DOHH2 (cell line): ENCODE data around the gene RBFOX2.

Source experiments
- H3F3A ChIP-seq: fragments of 200-600 bp; sonication (generic), shearing (Covaris generic); 2 replicates; pipeline ENCODE4 v1.6.0; 2016; ENCODE audit warnings: antibody characterized with exemption, mild to moderate bottlenecking; ENCODE audit not compliant: control insufficient read depth, insufficient read depth
- H3K27ac ChIP-seq: fragments of 200-600 bp; sonication (generic); 2 replicates; pipeline ENCODE4 v1.5.1; 2014; ENCODE audit warnings: low read depth, mild to moderate bottlenecking, low read length, moderate library complexity
- H3K27me3 ChIP-seq: fragments of 200-600 bp; sonication (generic); 2 replicates; pipeline ENCODE4 v1.6.1; 2014; ENCODE audit warnings: mild to moderate bottlenecking, low read length, mixed read lengths; ENCODE audit not compliant: control insufficient read depth
- H3K36me3 ChIP-seq: fragments of 200-600 bp; sonication (generic); 2 replicates; pipeline ENCODE4 v1.6.1; 2014; ENCODE audit warnings: mild to moderate bottlenecking, low read length, moderate library complexity, mixed read lengths; ENCODE audit not compliant: control insufficient read depth
- H3K4me1 ChIP-seq: fragments of 200-600 bp; sonication (generic); 2 replicates; pipeline ENCODE4 v1.6.1; 2014; ENCODE audit warnings: mild to moderate bottlenecking, low read length, mixed read lengths; ENCODE audit not compliant: control insufficient read depth
- H3K4me2 ChIP-seq: fragments of 200-600 bp; sonication (generic); 2 replicates; pipeline ENCODE4 v1.6.0; 2014; ENCODE audit warnings: mild to moderate bottlenecking, low read length, moderate library complexity
- H3K4me3 ChIP-seq: fragments of 200-600 bp; sonication (generic); 2 replicates; pipeline ENCODE4 v1.5.1; 2014; ENCODE audit warnings: mild to moderate bottlenecking, low read length, mixed read lengths
- H3K79me2 ChIP-seq: fragments of 200-600 bp; sonication (generic); 2 replicates; pipeline ENCODE4 v1.6.1; 2014; ENCODE audit warnings: mild to moderate bottlenecking, low read length, mixed read lengths; ENCODE audit not compliant: control insufficient read depth
- H3K9me2 ChIP-seq: fragments of 200-600 bp; sonication (generic); replicated peaks from 2 replicates; pipeline ENCODE4 v1.6.1; 2014; ENCODE audit warnings: mild to moderate bottlenecking, low read length, mixed read lengths; ENCODE audit not compliant: control insufficient read depth
- H3K9me3 ChIP-seq: fragments of 200-600 bp; sonication (generic); 2 replicates; pipeline ENCODE4 v1.6.1; 2014; ENCODE audit warnings: antibody characterized with exemption, low read length, mixed read lengths; ENCODE audit not compliant: control insufficient read depth, insufficient read depth
- H4K20me1 ChIP-seq: fragments of 200-600 bp; sonication (generic); 2 replicates; pipeline ENCODE4 v1.6.0; 2014; ENCODE audit warnings: low read depth, mild to moderate bottlenecking, antibody characterized with exemption, low read length, moderate library complexity; ENCODE audit not compliant: control insufficient read depth, insufficient read depth
- EZH2phosphoT487 ChIP-seq: fragments of 200-600 bp; sonication (generic); IDR thresholded peaks from 2 replicates; pipeline ENCODE4 v1.6.1; 2017; ENCODE audit warnings: borderline replicate concordance, mild to moderate bottlenecking, antibody characterized with exemption, low read length, moderate library complexity, mixed read lengths
- TF ChIP-seq, protein P1 (sequence below): fragments of 200-600 bp; sonication (generic); IDR thresholded peaks from one replicate; pipeline ENCODE4 v1.5.1; 2014; ENCODE audit warnings: antibody characterized with exemption, mild to moderate bottlenecking, low read depth, low read length; ENCODE audit not compliant: poor library complexity, severe bottlenecking

The RBFOX2 gene

GRCh38 chr22:35961480-35962295, 66.9 kb downstream of the RBFOX2 start:
- TF ChIP-seq EZH2phosphoT487 = no peak
- TF ChIP-seq, protein P1, sequence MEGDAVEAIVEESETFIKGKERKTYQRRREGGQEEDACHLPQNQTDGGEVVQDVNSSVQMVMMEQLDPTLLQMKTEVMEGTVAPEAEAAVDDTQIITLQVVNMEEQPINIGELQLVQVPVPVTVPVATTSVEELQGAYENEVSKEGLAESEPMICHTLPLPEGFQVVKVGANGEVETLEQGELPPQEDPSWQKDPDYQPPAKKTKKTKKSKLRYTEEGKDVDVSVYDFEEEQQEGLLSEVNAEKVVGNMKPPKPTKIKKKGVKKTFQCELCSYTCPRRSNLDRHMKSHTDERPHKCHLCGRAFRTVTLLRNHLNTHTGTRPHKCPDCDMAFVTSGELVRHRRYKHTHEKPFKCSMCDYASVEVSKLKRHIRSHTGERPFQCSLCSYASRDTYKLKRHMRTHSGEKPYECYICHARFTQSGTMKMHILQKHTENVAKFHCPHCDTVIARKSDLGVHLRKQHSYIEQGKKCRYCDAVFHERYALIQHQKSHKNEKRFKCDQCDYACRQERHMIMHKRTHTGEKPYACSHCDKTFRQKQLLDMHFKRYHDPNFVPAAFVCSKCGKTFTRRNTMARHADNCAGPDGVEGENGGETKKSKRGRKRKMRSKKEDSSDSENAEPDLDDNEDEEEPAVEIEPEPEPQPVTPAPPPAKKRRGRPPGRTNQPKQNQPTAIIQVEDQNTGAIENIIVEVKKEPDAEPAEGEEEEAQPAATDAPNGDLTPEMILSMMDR = no peak
- H3K4me2 ChIP-seq = no peak overlapping the region
- no peaks in the 10 kb centered on the region for H3K4me1 ChIP-seq
- no peaks in the 10 kb centered on the region for H4K20me1 ChIP-seq
- peaks cover 8% of the 10 kb centered on the region; the same call in 1 of the 2 replicates for H3K36me3 ChIP-seq
- no peaks in the 10 kb centered on the region for H3K27me3 ChIP-seq
- H3K9me2 ChIP-seq = no peaks in the 10 kb centered on the region
- H3K79me2 ChIP-seq = peaks cover 93% of the 10 kb centered on the region
- no peak overlapping the region for H3K4me3 ChIP-seq
- no peak overlapping the region for H3K27ac ChIP-seq
- H3K9me3 ChIP-seq = no peaks in the 10 kb centered on the region
- H3F3A ChIP-seq = no peaks in the 10 kb centered on the region

DNA sequence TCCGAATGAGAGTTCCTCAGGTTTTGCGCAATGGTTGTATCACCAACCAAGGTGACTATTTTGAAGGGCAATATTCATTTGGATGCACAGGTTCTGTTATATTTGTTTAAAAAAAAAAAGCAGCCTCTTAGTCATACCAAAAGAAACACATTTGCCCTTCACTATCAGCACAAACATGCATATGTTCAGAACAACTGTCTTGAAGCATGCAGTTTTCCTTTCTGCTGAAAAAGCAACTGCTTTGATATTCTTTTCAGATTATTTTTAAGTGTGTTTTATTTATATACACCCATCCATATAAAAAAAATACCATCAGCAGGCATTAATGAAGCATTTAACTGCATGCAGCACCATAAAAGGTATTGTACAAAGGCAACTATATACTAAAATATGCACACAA, 67.8 kb downstream of the RBFOX2 start:
- H3F3A ChIP-seq = no peaks in the 10 kb centered on the region
- H3K79me2 ChIP-seq = peaks cover 90% of the 10 kb centered on the region
- TF ChIP-seq, protein P1 = no peak
- no peak for TF ChIP-seq EZH2phosphoT487
- no peak overlapping the region for H3K27ac ChIP-seq
- peaks cover 8% of the 10 kb centered on the region; the same call in 1 of the 2 replicates for H3K36me3 ChIP-seq
- no peak overlapping the region for H3K4me3 ChIP-seq
- H3K27me3 ChIP-seq = no peaks in the 10 kb centered on the region
- H3K9me3 ChIP-seq = no peaks in the 10 kb centered on the region
- no peaks in the 10 kb centered on the region for H3K9me2 ChIP-seq
- H3K4me1 ChIP-seq = no peaks in the 10 kb centered on the region
- H3K4me2 ChIP-seq = no peak overlapping the region
- H4K20me1 ChIP-seq = no peaks in the 10 kb centered on the region

DNA sequence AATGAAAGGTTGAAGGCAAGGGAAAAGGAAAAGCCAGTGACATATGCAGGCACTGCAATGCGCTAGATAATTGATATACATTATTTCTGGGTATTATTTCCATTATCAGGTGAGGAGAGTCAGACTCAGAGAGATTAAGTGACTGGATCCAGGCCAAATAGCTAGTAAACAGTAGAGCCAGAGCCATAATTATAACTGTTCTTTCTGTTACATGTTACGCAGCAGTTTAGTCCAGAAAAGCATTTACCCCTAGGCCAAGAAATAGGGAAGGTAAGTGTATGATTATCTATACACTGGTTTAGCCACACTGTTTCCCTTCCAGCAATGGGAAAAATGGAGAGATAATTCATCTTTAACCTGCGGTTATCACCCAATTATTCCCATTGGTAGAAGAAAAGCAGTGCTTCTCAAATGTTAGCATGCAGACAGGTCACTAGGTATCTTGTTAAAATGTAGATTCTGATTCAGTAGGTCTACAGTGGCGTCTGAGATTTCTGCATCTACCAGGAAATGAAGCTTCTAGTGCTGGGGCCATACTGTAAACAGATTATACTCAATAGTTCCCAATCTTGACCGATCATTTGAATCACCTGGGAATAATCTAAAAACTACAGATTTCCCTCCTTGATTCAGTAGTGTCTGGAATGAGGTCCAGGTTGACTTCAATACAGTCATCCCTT, 69.4 kb downstream of the RBFOX2 start:
- Histone ChIP-seq H3K27me3 (no peaks in the 10 kb centered on the region), H3F3A (no peaks in the 10 kb centered on the region), H3K4me3 (no peak overlapping the region), H3K4me2 (no peak overlapping the region), H3K4me1 (no peaks in the 10 kb centered on the region), H3K36me3 (peaks cover 8% of the 10 kb centered on the region; the same call in 1 of the 2 replicates), H3K9me2 (no peaks in the 10 kb centered on the region), H4K20me1 (no peaks in the 10 kb centered on the region), H3K79me2 (peaks cover 88% of the 10 kb centered on the region), H3K9me3 (no peaks in the 10 kb centered on the region), H3K27ac (no peak overlapping the region)
- no peak for TF ChIP-seq EZH2phosphoT487
- TF ChIP-seq, protein P1 = no peak
